Right lobe of liver (tissue), 4 donors: ENCODE results near the gene FBXL19.

ENCODE experiments used
- CTCF ChIP-seq, 4 donors: fragments of 200-600 bp in 3 of 4; fragments of 450-650 bp in 1 of 4; IDR thresholded peaks; one replicate each; pipeline versions ENCODE4 v1.5.1 to v1.8.0; 2016 to 2022; ENCODE audit warnings: antibody characterized with exemption in 4 of 4, mild to moderate bottlenecking in 2 of 4
- POLR2A ChIP-seq: fragments of 450-650 bp; IDR thresholded peaks from one replicate; pipeline ENCODE4 v1.6.1; 2017; ENCODE audit warnings: antibody characterized with exemption, mild to moderate bottlenecking
- donor health status: DM: no; HTN: no; CAD: no.
- donor health status: DM: no; HTN: no; CAD: no.
- donor health status: DM: no; HTN: yes; CAD: no.

GRCh38 chr16:30920891-30921290, 2.5 kb upstream of the FBXL19 start:
- TF ChIP-seq CTCF (IDR thresholded peaks at IDR 0.05) (no peak), POLR2A (no peak)
